Activated T-helper 17 cell treated with anti-CD3 and anti-CD28 coated beads, Interleukin-2, amount 50 U/mL, for 72 hours (primary cell): ENCODE measurements around the gene BOD1L2. TPM values are rescaled to one million over a fixed set of nuclear protein-coding genes. Genes with fewer than 3 reads are reported as not detected.

Experiments
- ATAC-seq: fragments of 150-1000 bp; cut with Tn5 transposase; replicated peaks from 2 replicates; pipeline ENCODE4 v1.10.0; 2021; ENCODE audit warnings: mild to moderate bottlenecking, moderate library complexity
- H3K27ac Mint-ChIP-seq: one replicate; pipeline ENCODE4 v1.8.0; 2022; ENCODE audit warnings: mixed read lengths
- H3K27me3 Mint-ChIP-seq: one replicate; pipeline ENCODE4 v1.8.0; 2022; ENCODE audit warnings: mixed read lengths
- H3K36me3 Mint-ChIP-seq: one replicate; pipeline ENCODE4 v1.8.0; 2022; ENCODE audit warnings: low read depth, mild to moderate bottlenecking, mixed read lengths
- H3K4me1 Mint-ChIP-seq: one replicate; pipeline ENCODE4 v1.8.0; 2022; ENCODE audit warnings: mixed read lengths
- H3K4me3 Mint-ChIP-seq: one replicate; pipeline ENCODE4 v1.8.0; 2022; ENCODE audit warnings: mild to moderate bottlenecking, mixed read lengths
- H3K9me3 Mint-ChIP-seq: one replicate; pipeline ENCODE4 v1.8.0; 2022; ENCODE audit warnings: mixed read lengths
- total RNA-seq, 2 donors: library from RNA; stranded (reverse); gene quantifications; one replicate each; pipeline ENCODE4 v1.2.3, GENCODE V29; 2022

The BOD1L2 gene
- not detected for total RNA-seq

DNA sequence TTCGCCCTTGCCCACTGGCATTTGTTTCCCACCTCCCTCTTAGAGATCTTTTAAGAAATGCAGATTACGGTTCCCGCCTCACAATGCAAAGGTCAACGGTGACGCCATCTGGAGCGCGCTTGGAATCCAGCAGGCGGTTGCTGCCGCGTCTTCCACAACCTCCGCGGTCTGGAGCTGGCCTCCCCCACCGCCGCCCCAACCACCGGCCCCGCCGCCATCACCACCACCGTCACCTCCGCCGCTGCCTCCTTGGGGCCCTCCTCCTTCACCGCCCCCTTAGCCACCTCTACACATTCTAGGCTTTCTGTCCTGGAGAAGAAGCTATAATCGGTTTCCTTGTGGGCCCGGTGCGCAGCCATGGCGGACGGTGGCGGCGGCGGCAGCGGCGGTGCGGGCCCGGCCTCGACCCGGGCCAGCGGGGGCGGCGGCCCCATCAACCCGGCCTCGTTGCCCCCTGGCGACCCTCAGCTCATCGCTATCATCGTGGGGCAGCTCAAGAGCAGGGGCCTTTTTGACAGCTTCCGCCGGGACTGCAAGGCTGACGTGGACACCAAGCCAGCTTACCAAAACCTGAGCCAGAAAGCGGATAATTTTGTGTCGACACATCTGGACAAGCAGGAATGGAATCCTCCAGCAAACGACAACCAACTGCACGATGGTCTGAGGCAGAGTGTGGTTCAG lies at the start of gene BOD1L2:
BOD1L2 (plus strand) TSS at position 132 of the 681 bp plus-strand sequence; CDS start at position 358, 226 bp downstream.
- peaks cover 4% of the 10 kb centered on the region for H3K4me1 Mint-ChIP-seq
- no peak within 1 kb of the TSS for H3K27ac Mint-ChIP-seq
- ATAC-seq, result no peak
- H3K36me3 Mint-ChIP-seq, result no peaks in the 10 kb centered on the region
- peaks cover 14% of the 10 kb centered on the region for H3K27me3 Mint-ChIP-seq
- no peak within 1 kb of the TSS for H3K4me3 Mint-ChIP-seq
- no peaks in the 10 kb centered on the region for H3K9me3 Mint-ChIP-seq

DNA sequence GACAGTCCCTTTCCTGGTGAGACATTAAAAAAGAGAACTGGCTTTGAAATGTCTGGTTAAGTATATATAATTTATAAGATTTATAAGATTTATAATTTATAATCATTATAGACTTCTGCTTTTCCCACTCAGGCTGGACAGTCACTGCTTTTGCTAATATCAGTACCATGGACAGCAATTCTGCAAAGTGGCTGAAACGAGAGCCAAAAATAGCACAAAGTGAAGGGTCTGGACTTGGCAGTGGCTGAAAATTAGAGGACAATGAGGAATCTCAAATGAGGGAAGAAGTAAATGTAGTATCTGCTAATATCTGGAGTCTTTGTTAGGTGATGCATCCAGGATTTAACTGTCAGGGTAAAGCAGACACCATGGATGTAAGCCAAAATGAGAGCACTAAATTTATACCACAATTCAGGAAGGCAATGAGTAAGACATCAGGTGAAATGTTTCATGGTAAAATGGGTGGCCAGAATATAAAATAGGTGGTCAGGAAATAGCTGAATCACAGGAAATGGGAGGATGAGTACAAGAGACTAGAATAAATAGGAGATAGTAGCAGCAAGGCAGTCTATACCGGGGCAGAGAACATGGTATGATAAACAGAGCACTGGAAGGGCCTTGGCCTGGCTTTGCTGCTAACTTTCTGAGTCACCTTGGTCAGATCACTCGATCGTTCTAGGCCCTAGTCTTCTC lies 39.6 kb upstream of the BOD1L2 start:
- Mint-ChIP-seq H3K36me3 (no peaks in the 10 kb centered on the region), H3K4me3 (no peak overlapping the region), H3K9me3 (peaks cover 12% of the 10 kb centered on the region), H3K4me1 (no peaks in the 10 kb centered on the region), H3K27me3 (peaks cover 9% of the 10 kb centered on the region), H3K27ac (no peak overlapping the region)
- peak; percentile 59 for ATAC-seq

DNA sequence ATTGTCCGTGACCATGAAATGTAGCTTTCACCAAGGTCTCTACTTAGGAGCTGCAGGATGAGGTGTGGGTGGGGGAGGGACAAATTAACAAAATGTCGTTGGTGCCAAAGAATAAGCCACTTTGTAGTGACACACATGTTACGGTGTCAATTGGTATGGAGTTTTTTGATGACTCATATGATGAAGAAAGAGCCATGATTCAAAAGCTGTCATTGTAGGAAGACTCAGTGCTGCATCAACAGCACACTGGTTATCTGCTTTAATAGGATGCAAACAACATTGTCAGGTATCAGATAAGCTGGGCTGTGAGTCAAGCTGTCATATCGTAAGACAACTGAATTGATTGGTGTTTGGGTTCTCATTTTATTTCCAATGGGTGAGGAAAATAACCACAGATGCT lies 36.6 kb upstream of the BOD1L2 start:
- Mint-ChIP-seq H3K36me3 (no peaks in the 10 kb centered on the region), H3K27ac (no peak overlapping the region), H3K4me1 (no peaks in the 10 kb centered on the region), H3K9me3 (peaks cover 7% of the 10 kb centered on the region), H3K27me3 (peaks cover 9% of the 10 kb centered on the region), H3K4me3 (no peak overlapping the region)
- peak; percentile 54 for ATAC-seq

DNA sequence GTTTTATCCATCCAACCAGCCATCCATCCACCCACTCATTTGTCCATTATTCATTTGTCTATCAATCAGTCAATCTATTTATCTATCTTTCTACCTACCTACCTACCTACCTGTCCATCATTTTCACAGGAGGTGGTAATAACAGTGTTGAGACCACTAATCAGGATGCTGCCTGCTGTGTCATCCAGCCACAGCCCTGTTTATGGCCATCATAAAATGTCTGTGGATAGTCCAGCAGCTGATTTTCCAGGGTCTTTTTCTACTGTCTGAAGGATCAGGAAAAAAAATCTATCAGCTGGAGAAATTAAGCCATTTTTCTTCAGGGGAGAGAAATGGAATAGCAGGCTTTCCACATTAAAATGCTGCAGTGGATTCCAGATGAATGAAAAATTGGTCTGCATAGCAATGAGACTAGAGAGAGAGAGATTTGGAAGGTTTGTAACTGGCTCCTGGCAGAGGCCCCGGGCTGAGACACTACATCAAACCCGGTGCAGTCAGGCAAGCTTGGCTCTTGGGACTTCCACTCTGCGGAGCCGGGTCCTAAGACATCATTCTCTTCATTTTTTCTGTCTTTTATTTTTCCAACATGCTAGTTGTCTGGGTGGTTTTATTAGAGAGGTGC lies 33.0 kb upstream of the BOD1L2 start:
- H3K27ac Mint-ChIP-seq, result no peak overlapping the region
- H3K9me3 Mint-ChIP-seq, result peaks cover 4% of the 10 kb centered on the region
- no peak overlapping the region for H3K4me3 Mint-ChIP-seq
- H3K4me1 Mint-ChIP-seq, result no peaks in the 10 kb centered on the region
- H3K27me3 Mint-ChIP-seq, result peaks cover 8% of the 10 kb centered on the region
- H3K36me3 Mint-ChIP-seq, result no peaks in the 10 kb centered on the region
- no peak for ATAC-seq

DNA sequence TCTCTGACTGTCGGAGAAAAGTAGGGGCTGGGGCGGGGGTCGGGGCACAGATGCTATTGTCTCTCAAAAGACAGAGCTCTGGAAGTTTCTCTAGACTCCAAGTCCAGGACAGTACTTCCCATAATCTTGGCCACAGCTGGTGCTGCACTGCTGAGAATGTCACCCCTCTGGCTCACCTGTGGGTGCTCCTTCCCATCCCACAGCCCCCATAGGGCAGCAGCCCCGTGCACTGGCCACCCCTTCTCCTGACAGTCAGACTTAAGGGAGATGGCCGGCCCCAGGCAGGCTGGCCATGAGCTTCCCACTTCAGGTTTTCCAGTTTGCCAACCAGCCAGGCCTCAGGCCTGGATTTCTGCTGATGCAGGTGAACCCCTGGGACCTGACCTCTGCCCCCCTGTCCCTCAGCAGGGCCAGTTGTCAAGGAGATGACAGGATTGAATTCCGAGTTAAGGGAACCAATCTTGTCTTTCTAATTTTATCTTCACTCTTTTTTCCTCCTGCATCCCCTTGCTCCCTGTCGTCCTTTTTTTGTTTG lies 30.2 kb upstream of the BOD1L2 start:
- no peak for ATAC-seq
- H3K36me3 Mint-ChIP-seq, result no peaks in the 10 kb centered on the region
- H3K9me3 Mint-ChIP-seq, result no peaks in the 10 kb centered on the region
- peaks cover 14% of the 10 kb centered on the region for H3K27me3 Mint-ChIP-seq
- no peaks in the 10 kb centered on the region for H3K4me1 Mint-ChIP-seq
- H3K27ac Mint-ChIP-seq, result no peak overlapping the region
- H3K4me3 Mint-ChIP-seq, result no peak overlapping the region

DNA sequence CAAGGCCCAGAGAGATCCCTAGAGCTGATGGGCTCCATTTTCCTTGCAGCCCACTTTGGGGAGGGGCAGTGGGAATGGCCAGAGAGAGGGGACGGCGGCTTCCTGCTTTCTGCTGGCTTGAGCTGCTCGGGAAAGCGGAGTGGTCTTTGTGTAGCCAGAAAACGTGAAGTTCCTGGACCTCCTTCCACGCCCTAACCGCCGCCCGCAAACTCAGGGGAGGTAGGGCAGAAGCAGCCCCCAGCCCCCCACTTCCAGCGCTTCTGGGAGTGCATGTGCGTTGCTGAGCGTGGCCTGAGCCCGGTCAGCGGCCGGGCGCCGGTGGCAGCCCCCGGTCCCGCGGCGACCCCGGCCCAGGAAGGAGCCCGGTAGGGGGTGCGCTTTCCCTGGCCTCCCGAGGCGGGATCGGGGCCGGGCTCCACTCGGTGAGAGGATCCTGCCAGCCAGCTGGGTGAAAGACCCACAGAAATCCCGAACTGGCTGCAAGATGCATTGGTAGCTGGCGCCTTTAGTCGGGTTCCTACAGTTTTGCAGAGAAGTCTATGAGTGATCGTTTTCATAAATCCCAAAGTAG lies 25.3 kb upstream of the BOD1L2 start:
- no peak overlapping the region for H3K27ac Mint-ChIP-seq
- no peaks in the 10 kb centered on the region for H3K9me3 Mint-ChIP-seq

DNA sequence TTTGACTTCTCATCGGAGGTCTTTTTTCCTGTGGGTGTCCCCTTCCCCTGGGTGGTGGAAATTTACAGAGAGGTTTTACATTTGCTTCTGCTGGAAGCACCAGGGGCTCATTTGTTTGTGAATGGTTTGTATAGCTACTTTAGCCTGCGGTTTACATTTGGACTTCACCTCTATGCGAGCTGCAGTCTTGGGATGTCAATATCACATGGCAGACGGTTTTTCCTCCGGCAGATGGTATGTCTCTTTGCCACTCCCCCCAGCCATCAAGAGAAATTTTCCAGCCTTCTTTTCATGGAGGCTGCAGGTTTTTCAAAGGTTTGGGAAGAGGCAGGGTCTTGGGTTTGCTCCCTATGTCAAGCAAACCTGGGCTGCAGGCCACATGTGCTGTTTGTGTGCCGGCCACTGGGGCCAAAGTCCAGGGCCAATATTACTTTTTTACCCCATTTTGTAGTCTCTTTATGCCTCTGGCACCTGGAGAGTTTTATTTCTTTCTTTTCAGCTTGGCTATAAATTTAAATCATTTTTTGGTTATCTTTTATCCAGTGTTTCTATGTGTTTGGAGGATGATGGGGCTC lies 23.9 kb upstream of the BOD1L2 start:
- Mint-ChIP-seq H3K36me3 (no peaks in the 10 kb centered on the region), H3K27ac (no peak overlapping the region), H3K27me3 (peaks cover 25% of the 10 kb centered on the region), H3K4me3 (no peak overlapping the region), H3K4me1 (no peaks in the 10 kb centered on the region), H3K9me3 (no peaks in the 10 kb centered on the region)
- no peak for ATAC-seq

More for the DNA sequence above, 25.3 kb upstream of the BOD1L2 start:
- no peak overlapping the region for H3K4me3 Mint-ChIP-seq
- H3K27me3 Mint-ChIP-seq, result peaks cover 24% of the 10 kb centered on the region
- ATAC-seq, result no peak
- H3K4me1 Mint-ChIP-seq, result no peaks in the 10 kb centered on the region
- no peaks in the 10 kb centered on the region for H3K36me3 Mint-ChIP-seq

DNA sequence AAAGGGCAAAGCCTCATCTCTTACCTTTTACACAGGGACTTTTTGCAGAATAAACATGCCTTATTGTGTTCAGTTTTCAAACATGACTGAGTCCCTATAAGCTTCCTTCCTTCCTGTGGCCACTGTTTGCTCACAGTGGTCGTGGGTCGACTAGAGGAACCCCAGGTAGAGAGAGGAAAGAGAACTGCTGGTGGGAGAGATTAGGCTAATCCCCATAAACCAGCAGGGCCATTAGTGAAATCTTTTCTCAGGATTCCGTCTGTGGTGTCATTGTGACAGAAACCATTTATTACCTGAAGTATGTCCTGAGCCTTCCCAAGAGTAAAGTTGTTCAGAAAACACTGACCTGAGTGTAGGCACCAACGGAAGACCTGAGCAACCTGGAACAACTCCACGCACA lies 21.3 kb upstream of the BOD1L2 start:
- no peak for ATAC-seq
- H3K4me3 Mint-ChIP-seq, result no peak overlapping the region
- no peaks in the 10 kb centered on the region for H3K36me3 Mint-ChIP-seq
- H3K4me1 Mint-ChIP-seq, result no peaks in the 10 kb centered on the region
- H3K27ac Mint-ChIP-seq, result no peak overlapping the region
- H3K27me3 Mint-ChIP-seq, result peaks cover 28% of the 10 kb centered on the region
- H3K9me3 Mint-ChIP-seq, result no peaks in the 10 kb centered on the region

DNA sequence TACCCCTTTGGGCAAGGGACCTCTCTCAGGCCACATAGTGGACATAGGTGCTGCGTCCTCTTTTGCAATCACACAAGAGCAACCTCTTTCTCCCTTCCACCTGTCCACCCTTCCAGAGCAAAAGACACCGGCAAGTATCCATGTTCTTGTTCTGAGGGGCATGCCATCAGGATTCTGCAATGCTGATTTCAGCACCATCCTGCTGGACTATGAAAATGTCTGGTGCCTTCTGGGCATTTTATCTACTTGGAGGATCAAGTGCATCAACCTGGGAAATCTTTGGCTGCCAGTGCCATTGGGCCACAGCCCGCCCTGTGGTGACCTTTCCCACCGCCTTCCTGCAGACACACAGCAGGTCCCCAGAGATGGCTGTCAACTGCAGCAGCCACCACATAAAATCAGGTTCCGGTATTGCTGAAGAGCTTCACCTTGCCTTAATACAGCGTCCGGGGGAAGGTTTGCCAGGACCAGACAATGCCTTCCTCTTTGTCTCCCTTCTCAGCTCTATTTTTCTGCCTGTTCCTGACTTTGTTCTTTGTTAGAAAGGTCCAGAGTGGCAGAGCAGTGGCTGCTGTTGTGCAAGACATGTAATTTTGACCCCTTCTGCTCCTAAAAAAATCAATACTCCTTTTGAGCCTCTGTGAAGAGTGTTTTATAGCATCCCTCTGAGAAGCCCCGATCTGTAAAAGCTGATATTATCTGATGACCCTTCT lies 18.5 kb upstream of the BOD1L2 start:
- Mint-ChIP-seq H3K4me3 (no peak overlapping the region), H3K27me3 (peaks cover 18% of the 10 kb centered on the region), H3K36me3 (no peaks in the 10 kb centered on the region), H3K27ac (no peak overlapping the region), H3K9me3 (no peaks in the 10 kb centered on the region), H3K4me1 (no peaks in the 10 kb centered on the region)
- no peak for ATAC-seq

DNA sequence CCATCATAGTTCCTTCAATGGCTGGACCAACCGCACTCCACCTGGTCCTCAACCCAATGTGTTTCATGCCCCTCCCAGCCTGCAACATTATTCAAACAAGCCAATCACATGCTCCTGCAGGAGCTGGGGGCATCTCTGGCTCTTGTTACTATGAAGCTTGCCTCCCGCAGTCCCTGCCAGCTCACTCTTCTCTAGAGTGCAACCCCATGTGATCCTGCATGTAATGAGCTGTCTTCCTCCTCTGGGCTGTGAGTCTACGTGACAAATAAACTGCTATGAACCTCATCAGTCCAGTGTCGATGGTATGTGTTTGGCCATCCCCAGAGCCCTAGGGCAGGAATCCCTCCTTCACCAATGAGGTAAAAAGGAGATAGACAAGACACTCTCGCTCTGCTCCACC lies 15.8 kb upstream of the BOD1L2 start:
- Mint-ChIP-seq H3K9me3 (no peaks in the 10 kb centered on the region), H3K27ac (no peak overlapping the region), H3K4me1 (no peaks in the 10 kb centered on the region), H3K4me3 (no peak overlapping the region), H3K36me3 (no peaks in the 10 kb centered on the region), H3K27me3 (peaks cover 18% of the 10 kb centered on the region)
- no peak for ATAC-seq

DNA sequence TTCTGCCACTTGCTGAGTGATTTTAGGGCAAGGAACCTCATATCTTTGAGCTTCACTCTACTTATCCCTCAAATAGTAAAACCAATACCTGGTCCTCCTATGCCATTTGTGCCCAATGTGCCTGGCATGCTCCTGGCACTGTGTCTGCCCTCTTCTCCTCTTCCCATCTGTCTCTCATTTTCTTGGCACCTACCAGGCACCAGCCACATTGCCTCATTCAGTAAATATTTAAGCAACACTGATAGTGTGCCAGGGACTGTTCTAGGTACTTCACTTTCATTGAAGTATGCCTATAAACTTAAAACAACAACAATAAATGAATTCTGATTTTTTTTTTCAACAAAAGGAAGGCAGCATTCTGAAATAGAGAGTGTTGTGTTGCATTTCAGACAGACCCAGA lies 15.1 kb upstream of the BOD1L2 start:
- no peak for ATAC-seq
- Mint-ChIP-seq H3K4me1 (no peaks in the 10 kb centered on the region), H3K27ac (no peak overlapping the region), H3K9me3 (no peaks in the 10 kb centered on the region), H3K36me3 (no peaks in the 10 kb centered on the region), H3K27me3 (peaks cover 18% of the 10 kb centered on the region), H3K4me3 (no peak overlapping the region)

DNA sequence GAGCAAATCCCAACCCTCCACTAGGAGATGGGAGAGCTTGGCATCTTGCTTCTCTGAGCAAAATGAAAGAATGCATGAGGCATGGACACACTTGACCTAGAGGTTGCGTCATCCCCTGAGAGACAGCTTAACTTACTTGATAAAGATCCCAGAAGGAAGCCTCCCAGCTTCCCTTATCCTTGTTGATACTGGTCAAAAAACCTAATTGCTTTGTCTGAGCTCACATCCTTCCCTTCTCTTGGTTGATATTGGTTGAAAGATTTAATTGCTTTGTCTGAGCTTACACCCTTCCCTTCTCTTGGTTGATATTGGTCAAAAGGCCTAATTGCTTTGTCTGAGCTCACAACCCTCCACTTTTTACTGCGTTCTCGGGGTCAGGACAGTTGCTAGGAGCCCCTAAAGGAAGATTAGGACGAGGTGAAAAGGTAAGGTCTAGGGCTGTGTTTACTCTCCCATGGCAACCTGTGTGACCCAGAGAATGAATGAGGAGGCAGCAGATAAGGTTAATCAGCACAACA lies 12.2 kb upstream of the BOD1L2 start:
- no peak for ATAC-seq
- no peak overlapping the region for H3K4me3 Mint-ChIP-seq
- H3K27me3 Mint-ChIP-seq, result peaks cover 12% of the 10 kb centered on the region
- H3K4me1 Mint-ChIP-seq, result no peaks in the 10 kb centered on the region
- H3K9me3 Mint-ChIP-seq, result no peaks in the 10 kb centered on the region
- no peaks in the 10 kb centered on the region for H3K36me3 Mint-ChIP-seq
- no peak overlapping the region for H3K27ac Mint-ChIP-seq

DNA sequence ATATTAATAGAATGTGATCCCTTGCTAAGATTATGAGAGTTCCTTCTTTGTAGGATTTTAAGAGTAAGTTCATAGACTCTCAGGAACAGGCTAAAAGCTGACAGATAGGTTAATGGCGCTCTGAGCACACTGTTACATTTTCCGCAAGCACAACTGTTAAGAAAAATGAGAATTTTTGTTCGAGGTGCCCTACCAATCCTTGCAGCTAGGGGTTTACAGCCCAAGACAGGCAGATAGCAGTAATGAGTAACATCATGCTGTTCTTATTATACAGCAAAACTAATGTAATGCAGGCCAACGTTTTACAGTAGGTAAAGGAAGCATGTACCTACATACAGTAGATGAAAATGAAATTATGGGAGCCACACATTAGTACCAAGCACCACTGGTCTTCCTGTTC lies 11.2 kb upstream of the BOD1L2 start:
- Mint-ChIP-seq H3K27me3 (peaks cover 12% of the 10 kb centered on the region), H3K4me1 (no peaks in the 10 kb centered on the region), H3K4me3 (no peak overlapping the region), H3K36me3 (no peaks in the 10 kb centered on the region), H3K27ac (no peak overlapping the region), H3K9me3 (no peaks in the 10 kb centered on the region)
- no peak for ATAC-seq

DNA sequence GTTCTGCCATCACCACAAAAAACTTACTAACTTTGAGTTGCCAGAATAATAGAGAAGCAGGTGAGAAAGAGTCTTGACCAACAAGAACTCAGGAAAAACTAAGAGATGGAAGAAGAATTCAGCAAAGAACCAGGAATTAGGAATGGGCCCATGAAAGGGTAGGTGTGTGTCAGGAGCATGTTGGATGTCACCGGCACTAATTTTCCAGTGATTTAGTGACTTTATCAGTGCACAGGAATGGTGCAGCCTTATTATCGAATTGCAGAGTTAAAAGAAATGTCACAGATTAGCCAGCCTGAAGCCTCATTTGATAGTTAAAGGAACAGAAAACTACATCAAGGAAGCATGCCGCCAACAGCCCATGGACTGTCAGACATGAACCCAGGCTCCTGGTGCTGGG lies 9.0 kb upstream of the BOD1L2 start:
- Mint-ChIP-seq H3K9me3 (no peaks in the 10 kb centered on the region), H3K27ac (no peak overlapping the region), H3K27me3 (peaks cover 7% of the 10 kb centered on the region), H3K4me1 (no peaks in the 10 kb centered on the region), H3K4me3 (no peak overlapping the region), H3K36me3 (no peaks in the 10 kb centered on the region)
- ATAC-seq, result no peak
